ENCODE measurements around the gene C5orf63.

C5orf63 gene

DNA sequence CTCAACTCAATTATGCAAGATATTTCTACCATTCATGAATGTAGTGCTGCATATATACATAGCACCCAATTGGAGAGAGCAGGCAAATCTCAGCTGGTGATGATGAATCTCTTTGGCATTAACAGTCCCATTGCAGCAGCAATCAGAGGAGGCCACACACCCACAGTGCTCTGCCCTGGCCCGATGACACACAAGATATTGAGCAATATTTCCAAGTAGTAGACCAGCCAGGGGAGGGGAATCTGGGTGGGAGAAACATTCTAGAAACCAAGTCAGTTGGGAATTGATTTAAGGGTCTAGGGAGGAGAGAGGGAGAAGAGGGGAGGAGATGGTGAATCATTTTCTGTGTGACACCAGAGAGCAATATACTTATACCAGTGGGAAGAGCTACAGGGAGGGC, 14.9 kb upstream of the C5orf63 start:
- DNase-seq (ENCODE audit: low read depth in 1 of 2, low spot score in 1 of 2), result no peak
- no peak for TF ChIP-seq JUND (IDR thresholded peaks at IDR 0.05; ENCODE audit: low read depth)

DNA sequence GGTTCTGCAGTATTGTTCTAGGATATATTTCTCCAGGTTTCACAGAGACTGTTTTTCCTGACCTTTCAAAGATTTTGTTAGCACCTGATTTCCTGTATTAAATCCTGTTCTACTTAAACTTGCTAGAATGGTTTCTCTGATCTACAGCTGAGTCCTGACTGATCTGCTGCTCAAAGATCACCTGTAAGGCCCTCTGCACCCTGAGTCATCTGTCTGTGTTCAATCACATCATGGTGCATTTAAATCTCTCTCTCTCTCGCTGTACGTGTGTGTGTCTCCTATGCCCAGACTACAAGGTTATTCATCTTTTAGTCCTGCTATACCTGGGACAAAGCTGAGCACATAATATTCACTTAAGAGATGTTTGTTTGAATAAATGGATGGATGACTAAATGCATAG, 13.3 kb upstream of the C5orf63 start:
- in situ Hi-C loops (cut with HindIII; ENCODE audit: low pct_unique_long_range_greater_than_20kb, low sequenced_read_pairs), result no loop called here
- no peak for DNase-seq (ENCODE audit: low read depth in 1 of 2, low spot score in 1 of 2)
- TF ChIP-seq JUND (IDR thresholded peaks at IDR 0.05; ENCODE audit: low read depth), result no peak

More for the DNA sequence above, 14.9 kb upstream of the C5orf63 start:
- in situ Hi-C loops (cut with HindIII; ENCODE audit: low pct_unique_long_range_greater_than_20kb, low sequenced_read_pairs), result no loop called here

DNA sequence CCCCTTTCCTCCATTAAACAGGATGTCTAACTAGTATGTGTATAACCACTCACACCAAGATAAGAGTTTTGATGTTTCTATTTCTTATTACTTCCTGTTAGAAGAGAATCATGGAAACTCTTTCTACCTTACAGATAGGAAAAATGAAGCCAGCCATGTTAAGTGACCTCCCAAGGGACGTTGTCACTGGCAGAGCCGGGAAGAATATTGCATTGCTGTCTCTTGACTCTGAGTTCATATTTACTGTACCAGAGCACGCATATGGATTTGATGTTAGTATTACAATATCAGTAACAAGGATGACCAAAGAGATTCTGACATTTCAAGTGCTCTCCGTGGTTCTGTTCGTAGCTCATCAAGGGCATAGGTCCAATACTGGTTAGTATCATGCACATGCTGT, 12.5 kb upstream of the C5orf63 start:
- DNase-seq (ENCODE audit: low read depth in 1 of 2, low spot score in 1 of 2), result no peak
- in situ Hi-C loops (cut with HindIII; ENCODE audit: low pct_unique_long_range_greater_than_20kb, low sequenced_read_pairs), result no loop called here

GRCh38 chr5:127085371-127085770, 12.1 kb upstream of the C5orf63 start:
- in situ Hi-C loops (cut with HindIII; ENCODE audit: low pct_unique_long_range_greater_than_20kb, low sequenced_read_pairs), result no loop called here
- no peak for TF ChIP-seq JUND (IDR thresholded peaks at IDR 0.05; ENCODE audit: low read depth)
- no peak for DNase-seq (ENCODE audit: low read depth in 1 of 2, low spot score in 1 of 2)

More for the DNA sequence above, 12.5 kb upstream of the C5orf63 start:
- no peak for TF ChIP-seq JUND (IDR thresholded peaks at IDR 0.05; ENCODE audit: low read depth)

- in situ Hi-C loops (cut with HindIII; ENCODE audit: low pct_unique_long_range_greater_than_20kb, low sequenced_read_pairs), result no loop called here
- no peak for TF ChIP-seq JUND (IDR thresholded peaks at IDR 0.05; ENCODE audit: low read depth)
- no peak for DNase-seq (ENCODE audit: low read depth in 1 of 2, low spot score in 1 of 2)
Measured at GRCh38 chr5:127084656-127085055, 11.4 kb upstream of the C5orf63 start.

- DNase-seq (ENCODE audit: low read depth in 1 of 2, low spot score in 1 of 2), result no peak
- in situ Hi-C loops (cut with HindIII; ENCODE audit: low pct_unique_long_range_greater_than_20kb, low sequenced_read_pairs), result no loop called here
- TF ChIP-seq JUND (IDR thresholded peaks at IDR 0.05; ENCODE audit: low read depth), result no peak
Measured at GRCh38 chr5:127083711-127084110, 10.4 kb upstream of the C5orf63 start.

GRCh38 chr5:127079994-127080491, 6.7 kb upstream of the C5orf63 start:
- DNase-seq (ENCODE audit: low read depth in 1 of 2, low spot score in 1 of 2), result peak in 1 of 2 experiments; percentile 45
- in situ Hi-C loops (cut with HindIII; ENCODE audit: low pct_unique_long_range_greater_than_20kb, low sequenced_read_pairs), result no loop called here
- no peak for TF ChIP-seq JUND (IDR thresholded peaks at IDR 0.05; ENCODE audit: low read depth)

GRCh38 chr5:127077366-127077765, 4.1 kb upstream of the C5orf63 start:
- no peak for DNase-seq (ENCODE audit: low read depth in 1 of 2, low spot score in 1 of 2)
- in situ Hi-C loops (cut with HindIII; ENCODE audit: low pct_unique_long_range_greater_than_20kb, low sequenced_read_pairs), result no loop called here
- TF ChIP-seq JUND (IDR thresholded peaks at IDR 0.05; ENCODE audit: low read depth), result no peak

- no peak for DNase-seq (ENCODE audit: low read depth in 1 of 2, low spot score in 1 of 2)
- no peak for TF ChIP-seq JUND (IDR thresholded peaks at IDR 0.05; ENCODE audit: low read depth)
- in situ Hi-C loops (cut with HindIII; ENCODE audit: low pct_unique_long_range_greater_than_20kb, low sequenced_read_pairs), result no loop called here
Measured at GRCh38 chr5:127076315-127077129, 3.2 kb upstream of the C5orf63 start.

DNA sequence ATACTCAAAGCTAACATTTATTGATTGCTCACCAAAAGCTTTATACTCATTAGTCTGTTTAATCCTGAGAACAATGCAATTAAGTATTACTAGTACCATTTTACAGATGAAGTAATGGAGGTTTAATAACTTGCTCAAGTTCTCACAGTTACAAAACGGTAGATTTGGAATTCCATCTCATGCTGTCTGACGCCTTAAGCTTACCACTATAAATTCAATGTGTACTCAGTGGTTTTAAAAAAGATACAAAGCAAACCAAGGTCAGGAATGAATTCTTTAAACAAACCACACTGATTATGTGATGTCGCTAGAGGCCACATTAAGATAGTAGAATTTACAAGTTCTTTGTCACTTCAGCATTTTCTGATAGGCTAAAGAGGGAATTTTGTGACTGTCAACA, 1.2 kb upstream of the C5orf63 start:
- no peak for DNase-seq (ENCODE audit: low read depth in 1 of 2, low spot score in 1 of 2)
- in situ Hi-C loops (cut with HindIII; ENCODE audit: low pct_unique_long_range_greater_than_20kb, low sequenced_read_pairs), result no loop called here
- TF ChIP-seq JUND (IDR thresholded peaks at IDR 0.05; ENCODE audit: low read depth), result no peak

DNA sequence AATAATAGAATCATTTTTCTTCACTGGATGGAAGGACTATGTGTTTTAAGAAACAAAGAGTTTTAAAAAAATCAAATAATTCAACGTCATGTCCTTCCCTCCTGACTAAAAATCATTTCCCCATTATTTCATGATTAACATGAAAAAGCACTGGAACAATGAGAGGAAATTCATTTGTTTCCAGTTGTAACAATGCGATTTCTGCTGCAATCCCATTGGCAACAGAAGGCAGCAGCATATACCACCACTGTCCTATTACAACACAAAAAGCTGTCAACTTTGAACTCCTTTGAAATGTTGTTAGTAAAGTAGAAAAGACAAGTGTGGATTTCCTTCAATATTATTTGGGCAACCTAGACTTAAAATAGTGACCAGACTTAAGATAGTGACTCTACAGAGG, 3.1 kb downstream of the C5orf63 start:
- in situ Hi-C loops (cut with HindIII; ENCODE audit: low pct_unique_long_range_greater_than_20kb, low sequenced_read_pairs), result no loop called here
- no peak for TF ChIP-seq JUND (IDR thresholded peaks at IDR 0.05; ENCODE audit: low read depth)
- no peak for DNase-seq (ENCODE audit: low read depth in 1 of 2, low spot score in 1 of 2)

DNA sequence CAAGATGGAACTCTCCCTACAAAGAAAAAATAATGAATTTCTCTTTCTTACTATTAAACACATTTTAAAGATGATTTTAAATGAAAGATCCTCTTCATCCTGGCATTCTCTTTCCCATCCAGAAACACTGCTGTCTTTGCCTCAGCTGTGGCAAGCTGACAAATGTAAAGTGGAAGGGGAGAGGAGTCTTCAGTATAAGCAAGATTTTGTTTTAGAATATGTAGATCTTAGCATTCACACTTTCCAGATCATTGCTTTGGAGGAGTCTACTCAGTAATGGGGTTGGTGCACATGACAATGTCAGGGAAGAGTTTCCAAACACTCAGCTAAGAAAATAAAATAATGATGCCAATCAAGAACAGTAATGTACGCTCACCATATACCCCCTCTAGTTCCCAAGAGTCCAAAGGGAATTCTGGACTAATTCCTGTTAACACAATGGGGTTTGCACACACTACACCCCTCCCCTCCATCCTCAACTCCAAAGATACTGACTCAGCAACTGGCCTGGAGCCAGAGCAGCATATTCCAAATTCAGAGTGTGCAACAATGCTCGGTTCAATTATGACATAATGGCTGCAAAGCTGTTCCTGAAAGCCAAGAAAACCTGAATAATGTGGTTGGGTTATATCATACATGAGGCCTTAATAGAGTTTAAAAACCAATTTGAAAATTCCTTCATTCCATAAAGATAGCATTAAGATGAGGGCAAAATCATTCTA, 4.6 kb downstream of the C5orf63 start:
- DNase-seq (ENCODE audit: low read depth in 1 of 2, low spot score in 1 of 2), result no peak
- TF ChIP-seq JUND (IDR thresholded peaks at IDR 0.05; ENCODE audit: low read depth), result no peak
- in situ Hi-C loops (cut with HindIII; ENCODE audit: low pct_unique_long_range_greater_than_20kb, low sequenced_read_pairs), result no loop called here

DNA sequence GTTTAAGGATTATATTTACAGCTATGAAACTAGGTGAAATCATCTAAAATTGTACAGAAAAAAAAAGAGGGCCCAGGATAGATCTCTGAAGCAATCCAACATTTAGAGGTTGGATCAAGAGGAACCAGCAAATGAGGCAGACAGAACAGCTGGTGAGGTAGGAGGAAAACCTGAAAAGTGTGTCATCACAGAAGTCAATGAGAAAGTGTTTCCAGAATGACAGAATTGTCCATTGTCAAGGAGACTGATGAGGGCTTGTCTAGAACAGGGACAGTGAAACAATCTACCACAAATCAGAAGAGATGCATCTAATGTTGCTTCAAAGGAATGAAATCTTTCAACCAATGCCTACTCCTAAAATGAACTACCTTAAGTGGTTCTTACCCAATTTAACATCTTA, 6.6 kb downstream of the C5orf63 start:
- no peak for TF ChIP-seq JUND (IDR thresholded peaks at IDR 0.05; ENCODE audit: low read depth)
- no peak for DNase-seq (ENCODE audit: low read depth in 1 of 2, low spot score in 1 of 2)
- in situ Hi-C loops (cut with HindIII; ENCODE audit: low pct_unique_long_range_greater_than_20kb, low sequenced_read_pairs), result no loop called here

Measured in T47D (cell line).